H1 (cell line): ENCODE data around the gene DAW1. TPM values are rescaled to one million over a fixed set of nuclear protein-coding genes. Genes with fewer than 3 reads are reported as not detected.

Source experiments
- CTCF ChIA-PET: fragments of 300-600 bp; sonication (Branson Sonifier 250); formaldehyde crosslinking; loops from one replicate; lab custom pipeline; 2021; ENCODE audit not compliant: partially characterized antibody; lab: Charles Lee
- POLR2A ChIA-PET: fragments of 300-600 bp; sonication (Branson Sonifier 250); formaldehyde crosslinking; loops from one replicate; lab custom pipeline; 2021; ENCODE audit warnings: inconsistent platforms; ENCODE audit not compliant: partially characterized antibody; lab: Charles Lee
- DNase-seq, 2 experiments: peaks; one replicate each; pipeline versions ENCODE4 v3.0.0 to v3.0.0-alpha.2; 2010 to 2022; ENCODE audit warnings: low spot score in 2 of 2, low read depth in 1 of 2, mixed read lengths in 1 of 2
- FAIRE-seq: peaks from 2 replicates; lab custom pipeline; 2011; peaks lifted over from hg19 to GRCh38; lab: Jason Lieb, UNC
- H2AFZ ChIP-seq: 2 replicates; pipeline ENCODE4 v1.8.1; 2012; ENCODE audit warnings: low read length, inconsistent platforms
- H2AK5ac ChIP-seq: 2 replicates; pipeline ENCODE4 v1.6.1; 2013; ENCODE audit warnings: low read depth, low read length
- H2BK120ac ChIP-seq: replicated peaks from 2 replicates; pipeline ENCODE3; 2013; ENCODE audit warnings: low read depth, low read length, inconsistent platforms
- H2BK12ac ChIP-seq: 2 replicates; pipeline ENCODE4 v1.6.1; 2013; ENCODE audit warnings: low read depth, low read length
- H2BK15ac ChIP-seq: 2 replicates; pipeline ENCODE4 v1.6.1; 2013; ENCODE audit warnings: low read length
- H2BK20ac ChIP-seq: 2 replicates; pipeline ENCODE4 v1.6.1; 2013; ENCODE audit warnings: low read length
- H2BK5ac ChIP-seq: 2 replicates; pipeline ENCODE4 v1.6.1; 2013; ENCODE audit warnings: low read depth, low read length
- H3K14ac ChIP-seq: 2 replicates; pipeline ENCODE4 v1.6.1; 2013; ENCODE audit warnings: inconsistent platforms; ENCODE audit not compliant: insufficient read length
- H3K18ac ChIP-seq: 2 replicates; pipeline ENCODE4 v1.6.1; 2013; ENCODE audit warnings: low read length; ENCODE audit errors: extremely low read depth
- H3K23ac ChIP-seq: 2 replicates; pipeline ENCODE4 v1.6.1; 2013; ENCODE audit warnings: inconsistent platforms; ENCODE audit not compliant: insufficient read length
- H3K23me2 ChIP-seq: 2 replicates; pipeline ENCODE4 v1.6.1; 2013; ENCODE audit warnings: low read depth, low read length
- H3K27ac ChIP-seq: 2 replicates; pipeline ENCODE4 v1.6.1; 2011; ENCODE audit warnings: low read depth, low read length, inconsistent platforms
- H3K27me3 ChIP-seq, 4 experiments: replicated peaks in 1 of 4; 1 replicate in 1 of 4; 2 replicates in 3 of 4; pipeline versions ENCODE4 v1.6.1 to v1.8.1; 2011 to 2013; ENCODE audit warnings: low read length in 3 of 4, mild to moderate bottlenecking in 3 of 4, inconsistent platforms in 2 of 4, mixed read lengths in 2 of 4, moderate library complexity in 1 of 4; ENCODE audit not compliant: control insufficient read depth in 3 of 4, insufficient read depth in 3 of 4; ENCODE audit errors: extremely low read depth in 1 of 4
- H3K36me3 ChIP-seq, 4 experiments: 2 replicates each; pipeline versions ENCODE4 v1.6.1 to v1.8.1; 2011 to 2013; ENCODE audit warnings: mild to moderate bottlenecking in 4 of 4, low read length in 3 of 4, moderate library complexity in 2 of 4, control low read depth in 1 of 4, inconsistent platforms in 1 of 4; ENCODE audit not compliant: insufficient read depth in 4 of 4, control insufficient read depth in 2 of 4
- H3K4ac ChIP-seq: replicated peaks from 2 replicates; pipeline ENCODE3; 2013; ENCODE audit warnings: low read length, low read depth, mixed read lengths, inconsistent platforms; ENCODE audit not compliant: insufficient read length
- H3K4me1 ChIP-seq, 4 experiments: replicated peaks in 1 of 4; 1 replicate in 1 of 4; 2 replicates in 3 of 4; pipeline versions ENCODE4 v1.6.1 to v1.8.1; 2011 to 2013; ENCODE audit warnings: low read length in 3 of 4, inconsistent platforms in 2 of 4, mixed read lengths in 1 of 4; ENCODE audit not compliant: insufficient read depth in 4 of 4, control insufficient read depth in 3 of 4
- H3K4me2 ChIP-seq, 2 experiments: 2 replicates each; pipeline versions ENCODE4 v1.6.1 to v1.8.1; 2011 to 2013; ENCODE audit warnings: low read depth in 2 of 2, low read length in 2 of 2, control low read depth in 1 of 2, inconsistent platforms in 1 of 2, mild to moderate bottlenecking in 1 of 2; ENCODE audit not compliant: insufficient read depth in 1 of 2
- H3K4me3 ChIP-seq, 4 experiments: fragments of 200-600, 300-600 bp in 1 of 4; sonication (generic), shearing (Covaris generic), sonication (Bioruptor Twin) in 1 of 4; 2 replicates each; pipeline versions ENCODE4 v1.5.1 to v1.8.1; 2011 to 2016; ENCODE audit warnings: low read length in 4 of 4, low read depth in 3 of 4, control low read depth in 2 of 4, inconsistent platforms in 2 of 4, mild to moderate bottlenecking in 2 of 4, mixed read lengths in 1 of 4, moderate library complexity in 1 of 4; ENCODE audit not compliant: insufficient read depth in 2 of 4; ENCODE audit errors: extremely low read depth in 1 of 4
- H3K56ac ChIP-seq: replicated peaks from 2 replicates; pipeline ENCODE3; 2013; ENCODE audit warnings: low read depth, mild to moderate bottlenecking, mixed read lengths, low read length, inconsistent platforms; ENCODE audit not compliant: insufficient read length
- H3K79me1 ChIP-seq: 2 replicates; pipeline ENCODE4 v1.6.1; 2013; ENCODE audit warnings: low read depth, low read length, control low read depth
- H3K79me2 ChIP-seq, 2 experiments: 2 replicates each; pipeline versions ENCODE4 v1.6.1 to v1.8.1; 2012 to 2013; ENCODE audit warnings: low read length in 2 of 2, mild to moderate bottlenecking in 2 of 2, inconsistent platforms in 1 of 2; ENCODE audit not compliant: insufficient read depth in 2 of 2, control insufficient read depth in 1 of 2
- H3K9ac ChIP-seq, 4 experiments: replicated peaks in 1 of 4; 1 replicate in 1 of 4; 2 replicates in 3 of 4; pipeline versions ENCODE4 v1.6.1 to v1.8.1; 2011 to 2013; ENCODE audit warnings: low read depth in 3 of 4, low read length in 3 of 4, control low read depth in 2 of 4, mild to moderate bottlenecking in 2 of 4, moderate library complexity in 2 of 4, inconsistent platforms in 1 of 4; ENCODE audit errors: extremely low read depth in 1 of 4
- H3K9me3 ChIP-seq, 2 experiments: 2 replicates each; pipeline versions ENCODE4 v1.6.1 to v1.8.1; 2012 to 2013; ENCODE audit warnings: mild to moderate bottlenecking in 2 of 2, moderate library complexity in 2 of 2, control low read depth in 1 of 2, inconsistent platforms in 1 of 2, low read depth in 1 of 2, low read length in 1 of 2, mixed read lengths in 1 of 2; ENCODE audit not compliant: insufficient read depth in 2 of 2
- H4K20me1 ChIP-seq, 2 experiments: replicated peaks in 1 of 2; 2 replicates each; pipeline versions ENCODE3 to v1.8.1; 2011 to 2013; ENCODE audit warnings: inconsistent platforms in 2 of 2, low read length in 2 of 2, mild to moderate bottlenecking in 1 of 2; ENCODE audit not compliant: insufficient read depth in 2 of 2, control insufficient read depth in 1 of 2
- H4K5ac ChIP-seq: 2 replicates; pipeline ENCODE4 v1.6.1; 2013; ENCODE audit warnings: low read length, low read depth, mixed read lengths, inconsistent platforms; ENCODE audit not compliant: insufficient read length
- H4K8ac ChIP-seq: 2 replicates; pipeline ENCODE4 v1.8.0; 2013; ENCODE audit warnings: mild to moderate bottlenecking, moderate library complexity, low read length, inconsistent platforms; ENCODE audit not compliant: insufficient read depth; ENCODE audit errors: extremely low read depth
- H4K91ac ChIP-seq: replicated peaks from 2 replicates; pipeline ENCODE3; 2013; ENCODE audit warnings: low read length, mixed read lengths, inconsistent platforms; ENCODE audit not compliant: insufficient read length
- BRCA1 ChIP-seq: IDR thresholded peaks from 2 replicates; pipeline ENCODE4 v1.6.1; 2012; ENCODE audit warnings: low read depth, low read length, improper control_type of control experiment
- CHD1 ChIP-seq: IDR thresholded peaks from 2 replicates; pipeline ENCODE4 v1.6.1; 2012; ENCODE audit warnings: low read depth, low read length, improper control_type of control experiment
- POLR2AphosphoS5 ChIP-seq: IDR thresholded peaks from 2 replicates; pipeline ENCODE4 v1.6.1; 2011; ENCODE audit warnings: low read depth, low read length
- SAP30 ChIP-seq: fragments of 300-600 bp; sonication (generic); IDR thresholded peaks from 2 replicates; pipeline ENCODE4 v1.7.1; 2012; ENCODE audit warnings: low read length, moderate library complexity, mild to moderate bottlenecking, inconsistent platforms; ENCODE audit not compliant: insufficient read depth, insufficient replicate concordance
- SP1 ChIP-seq: IDR thresholded peaks from 2 replicates; pipeline ENCODE4 v1.6.1; 2011; ENCODE audit warnings: low read depth, low read length
- SRF ChIP-seq: IDR thresholded peaks from 2 replicates; pipeline ENCODE4 v1.6.1; 2011; ENCODE audit warnings: mild to moderate bottlenecking, low read depth, low read length, moderate library complexity
- SUZ12 ChIP-seq: fragments of 200-600 bp; sonication (generic); IDR thresholded peaks from 2 replicates; pipeline ENCODE4 v1.6.1; 2012; ENCODE audit warnings: mild to moderate bottlenecking, inconsistent platforms, low read length, moderate library complexity, mixed read lengths
- WGBS, 2 experiments: shearing (Covaris generic) in 1 of 2; methylation state at CpG; one replicate each; pipeline versions ENCODE4 v1.1.6 to v1.1.7; 2013 to 2015; ENCODE audit warnings: low lambda C conversion rate in 2 of 2, mixed read lengths in 2 of 2, inconsistent platforms in 1 of 2, low coverage in 1 of 2, missing lambda C conversion rate in 1 of 2; ENCODE audit not compliant: insufficient replicate concordance in 2 of 2, insufficient coverage in 1 of 2, insufficient read length in 1 of 2; ENCODE audit errors: extremely low coverage in 1 of 2, missing lambda C conversion rate in 1 of 2; 5-methylcytosine and 5-hydroxymethylcytosine counted together
- polyA plus RNA-seq, 7 experiments: library from polyadenylated mRNA; depleted of rRNA in 3 of 7; stranded (reverse) in 5 of 7; unstranded in 2 of 7; fragments of >200 nt in 5 of 7; fragments of 200-250 nt in 2 of 7; gene quantifications; 1 replicate in 5 of 7; 2 replicates in 1 of 7; 4 replicates in 1 of 7; pipeline versions ENCODE4 v1.2.1 to v1.2.3, GENCODE V29; 2011 to 2013; ENCODE audit warnings: missing spikeins in 2 of 7, mixed read lengths in 2 of 7
- total RNA-seq: library from RNA; stranded (reverse); fragmentation: NEBNext Ultra II Directional; extraction: Animal tissue kit (Norgen Biotek cat#: 25700); gene quantifications from 2 replicates; pipeline ENCODE4 v1.2.1, GENCODE V29; 2021
- TF ChIP-seq, protein P1 (sequence below): IDR thresholded peaks from 2 replicates; pipeline ENCODE4 v1.6.1; 2012; ENCODE audit warnings: low read length, inconsistent platforms
- TF ChIP-seq, protein P2 (sequence below), 3 experiments: IDR thresholded peaks; 1 replicate in 2 of 3; 2 replicates in 1 of 3; pipeline versions ENCODE4 v1.5.1 to v1.6.1; 2011; ENCODE audit warnings: low read length in 3 of 3, mild to moderate bottlenecking in 3 of 3, inconsistent platforms in 2 of 3, low read depth in 1 of 3, moderate library complexity in 1 of 3; ENCODE audit not compliant: insufficient read depth in 1 of 3; ENCODE audit errors: control extremely low read depth in 1 of 3

DAW1 gene
- total and polyA plus RNA-seq, 2 of the 8 experiments (the other 6 are each of a cell fraction or from before 2014, with no cell fraction given), result 0.44 to 1.4 TPM

DNA sequence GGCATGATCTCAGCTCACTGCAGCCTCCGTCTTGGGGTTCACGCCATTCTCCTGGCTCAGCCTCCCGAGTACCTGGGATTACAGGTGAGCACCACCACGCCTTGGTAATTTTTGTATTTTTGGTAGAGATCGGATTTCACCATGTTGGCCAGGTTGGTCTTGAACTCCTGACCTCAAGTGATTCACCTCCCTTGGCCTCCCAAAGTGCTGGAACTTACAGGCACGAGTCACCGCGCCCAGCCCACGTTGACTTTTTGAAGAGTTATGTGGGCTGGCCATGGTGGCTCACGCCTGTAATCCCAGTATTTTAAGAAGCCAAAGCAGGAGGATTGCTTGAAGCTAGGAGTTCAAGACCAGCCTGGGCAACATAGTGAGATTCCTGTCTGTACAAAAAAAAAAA is 37.0 kb upstream of the DAW1 start:
- no peaks in the 10 kb centered on the region for H3K36me3 ChIP-seq
- CTCF ChIA-PET, result no interaction called here
- H3K9me3 ChIP-seq, result no peaks in the 10 kb centered on the region
- no peak overlapping the region for H3K4me2 ChIP-seq
- no peak overlapping the region for H3K9ac ChIP-seq
- H4K91ac ChIP-seq, result no peak overlapping the region
- no peaks in the 10 kb centered on the region for H4K20me1 ChIP-seq
- H3K4ac ChIP-seq, result no peak overlapping the region
- no peak for DNase-seq
- H2BK12ac ChIP-seq, result no peak overlapping the region
- H2BK120ac ChIP-seq, result no peak overlapping the region
- no peak overlapping the region for H4K5ac ChIP-seq
- no peak overlapping the region for H3K18ac ChIP-seq
- WGBS, 2 experiments, result 97% methylated on average over 10 of the region's 10 CpGs; no CpG with 5 or more reads in 1 of the 2 experiments
- H2BK5ac ChIP-seq, result no peak overlapping the region
- no peak overlapping the region for H3K23ac ChIP-seq
- H3K27ac ChIP-seq, result no peak overlapping the region
- FAIRE-seq, result no peak
- H3K56ac ChIP-seq, result no peak overlapping the region
- no peak for TF ChIP-seq SRF
- no peak for TF ChIP-seq SAP30
- no peak for TF ChIP-seq CHD1
- TF ChIP-seq SP1, result no peak
- no peak for TF ChIP-seq BRCA1
- TF ChIP-seq SUZ12, result no peak
- TF ChIP-seq, protein P1, sequence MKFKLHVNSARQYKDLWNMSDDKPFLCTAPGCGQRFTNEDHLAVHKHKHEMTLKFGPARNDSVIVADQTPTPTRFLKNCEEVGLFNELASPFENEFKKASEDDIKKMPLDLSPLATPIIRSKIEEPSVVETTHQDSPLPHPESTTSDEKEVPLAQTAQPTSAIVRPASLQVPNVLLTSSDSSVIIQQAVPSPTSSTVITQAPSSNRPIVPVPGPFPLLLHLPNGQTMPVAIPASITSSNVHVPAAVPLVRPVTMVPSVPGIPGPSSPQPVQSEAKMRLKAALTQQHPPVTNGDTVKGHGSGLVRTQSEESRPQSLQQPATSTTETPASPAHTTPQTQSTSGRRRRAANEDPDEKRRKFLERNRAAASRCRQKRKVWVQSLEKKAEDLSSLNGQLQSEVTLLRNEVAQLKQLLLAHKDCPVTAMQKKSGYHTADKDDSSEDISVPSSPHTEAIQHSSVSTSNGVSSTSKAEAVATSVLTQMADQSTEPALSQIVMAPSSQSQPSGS, result no peak
- TF ChIP-seq, protein P2, sequence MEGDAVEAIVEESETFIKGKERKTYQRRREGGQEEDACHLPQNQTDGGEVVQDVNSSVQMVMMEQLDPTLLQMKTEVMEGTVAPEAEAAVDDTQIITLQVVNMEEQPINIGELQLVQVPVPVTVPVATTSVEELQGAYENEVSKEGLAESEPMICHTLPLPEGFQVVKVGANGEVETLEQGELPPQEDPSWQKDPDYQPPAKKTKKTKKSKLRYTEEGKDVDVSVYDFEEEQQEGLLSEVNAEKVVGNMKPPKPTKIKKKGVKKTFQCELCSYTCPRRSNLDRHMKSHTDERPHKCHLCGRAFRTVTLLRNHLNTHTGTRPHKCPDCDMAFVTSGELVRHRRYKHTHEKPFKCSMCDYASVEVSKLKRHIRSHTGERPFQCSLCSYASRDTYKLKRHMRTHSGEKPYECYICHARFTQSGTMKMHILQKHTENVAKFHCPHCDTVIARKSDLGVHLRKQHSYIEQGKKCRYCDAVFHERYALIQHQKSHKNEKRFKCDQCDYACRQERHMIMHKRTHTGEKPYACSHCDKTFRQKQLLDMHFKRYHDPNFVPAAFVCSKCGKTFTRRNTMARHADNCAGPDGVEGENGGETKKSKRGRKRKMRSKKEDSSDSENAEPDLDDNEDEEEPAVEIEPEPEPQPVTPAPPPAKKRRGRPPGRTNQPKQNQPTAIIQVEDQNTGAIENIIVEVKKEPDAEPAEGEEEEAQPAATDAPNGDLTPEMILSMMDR (IDR thresholded peaks at IDR 0.05; ENCODE audit: control extremely low read depth in 1 of 3, insufficient read depth in 1 of 3, low read depth in 1 of 3, low read length in 3 of 3), result no peak
- no peak for TF ChIP-seq POLR2AphosphoS5
- no peak overlapping the region; the same call in 1 of the 2 replicates for H4K8ac ChIP-seq
- POLR2A ChIA-PET, result no interaction called here
- H3K4me3 ChIP-seq, result no peak overlapping the region
- no peaks in the 10 kb centered on the region for H3K23me2 ChIP-seq
- H2BK20ac ChIP-seq, result no peak overlapping the region
- H3K27me3 ChIP-seq, result no peaks in the 10 kb centered on the region
- H2AK5ac ChIP-seq, result no peak overlapping the region
- H3K79me2 ChIP-seq, result no peaks in the 10 kb centered on the region
- H3K79me1 ChIP-seq, result no peaks in the 10 kb centered on the region
- H3K14ac ChIP-seq, result no peak overlapping the region
- no peak overlapping the region for H2AFZ ChIP-seq
- no peak overlapping the region for H2BK15ac ChIP-seq
- H3K4me1 ChIP-seq, result peaks cover 0 to 2% (median 0%) of the 10 kb centered on the region in 4 experiments; a peak in 1 of 7 replicates
